ENCODE data around the gene CYTH1.

DNA sequence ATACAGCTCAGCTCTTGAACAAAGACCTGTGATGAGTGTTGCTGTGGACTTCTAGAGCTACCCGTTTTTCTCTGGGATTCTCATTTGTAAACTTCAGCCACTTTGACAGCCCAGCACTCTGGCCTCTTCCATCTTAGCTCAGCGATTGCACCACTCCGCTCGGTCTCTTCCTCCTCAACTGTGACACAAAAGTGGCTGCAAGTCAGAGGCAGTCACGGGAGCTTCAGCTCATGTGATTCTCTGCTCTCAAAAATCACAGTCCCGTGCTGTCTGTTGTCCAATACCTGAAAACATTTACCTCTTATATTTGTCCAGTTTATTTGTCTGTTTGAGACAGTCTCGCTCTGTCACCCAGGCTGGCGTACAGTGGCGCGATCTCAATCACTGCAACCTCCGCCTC, 129.2 kb downstream of the CYTH1 start:
- no peak for TF ChIP-seq MAX (IDR thresholded peaks at IDR 0.05)
- no peak for TF ChIP-seq CTCF (IDR thresholded peaks at IDR 0.05; ENCODE audit: low read depth, low read length, missing input control)
- no peak for TF ChIP-seq YY1 (IDR thresholded peaks at IDR 0.05)
- TF ChIP-seq ATF3 (IDR thresholded peaks at IDR 0.05) = no peak
- TF ChIP-seq RAD21 (IDR thresholded peaks at IDR 0.05) = no peak
- TF ChIP-seq, protein P1, sequence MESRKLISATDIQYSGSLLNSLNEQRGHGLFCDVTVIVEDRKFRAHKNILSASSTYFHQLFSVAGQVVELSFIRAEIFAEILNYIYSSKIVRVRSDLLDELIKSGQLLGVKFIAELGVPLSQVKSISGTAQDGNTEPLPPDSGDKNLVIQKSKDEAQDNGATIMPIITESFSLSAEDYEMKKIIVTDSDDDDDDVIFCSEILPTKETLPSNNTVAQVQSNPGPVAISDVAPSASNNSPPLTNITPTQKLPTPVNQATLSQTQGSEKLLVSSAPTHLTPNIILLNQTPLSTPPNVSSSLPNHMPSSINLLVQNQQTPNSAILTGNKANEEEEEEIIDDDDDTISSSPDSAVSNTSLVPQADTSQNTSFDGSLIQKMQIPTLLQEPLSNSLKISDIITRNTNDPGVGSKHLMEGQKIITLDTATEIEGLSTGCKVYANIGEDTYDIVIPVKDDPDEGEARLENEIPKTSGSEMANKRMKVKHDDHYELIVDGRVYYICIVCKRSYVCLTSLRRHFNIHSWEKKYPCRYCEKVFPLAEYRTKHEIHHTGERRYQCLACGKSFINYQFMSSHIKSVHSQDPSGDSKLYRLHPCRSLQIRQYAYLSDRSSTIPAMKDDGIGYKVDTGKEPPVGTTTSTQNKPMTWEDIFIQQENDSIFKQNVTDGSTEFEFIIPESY (IDR thresholded peaks at IDR 0.05) = no peak
- TF ChIP-seq GABPA (IDR thresholded peaks at IDR 0.05 in 1 of 2, conservative IDR thresholded peaks at IDR 0.05 in 1 of 2) = no peak
- no peak for TF ChIP-seq SP1 (IDR thresholded peaks at IDR 0.05)
- no peak for TF ChIP-seq JUND (IDR thresholded peaks at IDR 0.05)
- no peak for TF ChIP-seq EGR1 (IDR thresholded peaks at IDR 0.05; ENCODE audit: low read depth in 2 of 2)
